KMS-11 (cell line): ENCODE data around the gene ZNF385D.

ENCODE experiments used
- H2AFZ ChIP-seq: fragments of 200-600 bp; sonication (generic); 2 replicates; pipeline ENCODE4 v1.6.1; 2016; ENCODE audit warnings: antibody characterized with exemption, mixed run types, low read depth
- H3K27ac ChIP-seq: fragments of 200-600 bp; sonication (generic); 2 replicates; pipeline ENCODE4 v1.6.1; 2016; ENCODE audit warnings: mild to moderate bottlenecking, mixed run types
- H3K27me3 ChIP-seq: fragments of 200-600 bp; sonication (generic); 2 replicates; pipeline ENCODE4 v1.6.1; 2017; ENCODE audit warnings: mild to moderate bottlenecking, low read depth, mixed run types, moderate library complexity; ENCODE audit not compliant: insufficient read depth
- H3K36me3 ChIP-seq: fragments of 200-600 bp; sonication (generic); 2 replicates; pipeline ENCODE4 v1.6.1; 2017; ENCODE audit warnings: mild to moderate bottlenecking, mixed run types; ENCODE audit not compliant: insufficient read depth
- H3K4me1 ChIP-seq: fragments of 200-600 bp; sonication (generic); 2 replicates; pipeline ENCODE4 v1.6.1; 2016; ENCODE audit warnings: mild to moderate bottlenecking, low read depth, mixed run types; ENCODE audit not compliant: poor library complexity, severe bottlenecking
- H3K4me2 ChIP-seq: fragments of 200-600 bp; sonication (generic); 2 replicates; pipeline ENCODE4 v1.7.0; 2016; ENCODE audit warnings: mild to moderate bottlenecking, mixed run types
- H3K4me3 ChIP-seq: fragments of 200-600 bp; sonication (generic); IDR thresholded peaks from 2 replicates; pipeline ENCODE4 v1.6.1; 2017; ENCODE audit warnings: low read depth, low read length, mixed read lengths; ENCODE audit not compliant: insufficient read depth
- H3K79me2 ChIP-seq: fragments of 200-600 bp; sonication (generic); 2 replicates; pipeline ENCODE4 v1.6.1; 2016; ENCODE audit warnings: low read depth, mixed run types; ENCODE audit not compliant: insufficient read depth
- H3K9ac ChIP-seq: fragments of 200-600 bp; sonication (generic); 2 replicates; pipeline ENCODE4 v1.6.1; 2016; ENCODE audit warnings: mild to moderate bottlenecking, mixed run types
- H4K20me1 ChIP-seq: fragments of 200-600 bp; sonication (generic); 2 replicates; pipeline ENCODE4 v1.6.1; 2016; ENCODE audit warnings: mild to moderate bottlenecking, mixed run types; ENCODE audit not compliant: insufficient read depth
- CTCF ChIP-seq: fragments of 200-600 bp; sonication (generic); conservative IDR thresholded peaks from 2 replicates; pipeline ENCODE4 v1.6.1; 2017; ENCODE audit warnings: low read depth, mild to moderate bottlenecking, antibody characterized with exemption, low read length, moderate library complexity, mixed read lengths

The ZNF385D gene

GRCh38 chr3:21599890-21600289 lies 151.1 kb downstream of the ZNF385D start:
- Histone ChIP-seq H3K27ac (no peak overlapping the region), H3K4me1 (no peaks in the 10 kb centered on the region), H4K20me1 (no peaks in the 10 kb centered on the region), H3K27me3 (no peaks in the 10 kb centered on the region), H3K4me2 (no peak overlapping the region), H3K9ac (no peak overlapping the region), H3K36me3 (no peaks in the 10 kb centered on the region), H3K79me2 (no peaks in the 10 kb centered on the region), H3K4me3 (no peak overlapping the region), H2AFZ (no peak overlapping the region)
- TF ChIP-seq CTCF = no peak

DNA sequence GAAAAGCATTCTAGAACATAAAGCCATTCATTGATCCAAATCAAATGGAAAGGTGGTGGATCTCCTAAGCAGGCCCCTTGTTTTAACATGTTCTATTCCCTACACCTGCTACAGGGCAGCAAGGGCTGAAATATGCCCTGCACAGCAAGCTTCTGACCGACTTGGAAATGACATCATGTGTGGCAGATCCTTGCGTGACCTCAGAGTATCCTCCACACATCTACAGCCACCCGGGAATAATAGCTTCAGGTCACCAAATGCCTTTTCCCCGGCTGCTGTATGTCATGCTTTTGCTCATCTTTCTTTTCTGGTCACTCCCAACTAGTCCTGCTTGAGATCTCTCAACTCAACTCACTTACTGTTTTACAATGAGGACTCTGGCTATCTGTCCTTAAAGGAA lies 158.2 kb downstream of the ZNF385D start:
- Histone ChIP-seq H3K4me3 (no peak overlapping the region), H3K4me2 (no peak overlapping the region), H3K9ac (no peak overlapping the region), H2AFZ (no peak overlapping the region), H3K27me3 (no peaks in the 10 kb centered on the region), H3K4me1 (no peaks in the 10 kb centered on the region), H3K36me3 (no peaks in the 10 kb centered on the region), H4K20me1 (no peaks in the 10 kb centered on the region), H3K79me2 (no peaks in the 10 kb centered on the region), H3K27ac (no peak overlapping the region)
- TF ChIP-seq CTCF = no peak

- Histone ChIP-seq H4K20me1 (no peaks in the 10 kb centered on the region), H3K27me3 (no peaks in the 10 kb centered on the region), H3K4me2 (no peak overlapping the region), H2AFZ (no peak overlapping the region), H3K27ac (no peak overlapping the region), H3K4me3 (no peak overlapping the region), H3K36me3 (no peaks in the 10 kb centered on the region), H3K79me2 (no peaks in the 10 kb centered on the region), H3K4me1 (no peaks in the 10 kb centered on the region), H3K9ac (no peak overlapping the region)
- no peak for TF ChIP-seq CTCF
Observed at GRCh38 chr3:21587894-21588293, 163.1 kb downstream of the ZNF385D start.

DNA sequence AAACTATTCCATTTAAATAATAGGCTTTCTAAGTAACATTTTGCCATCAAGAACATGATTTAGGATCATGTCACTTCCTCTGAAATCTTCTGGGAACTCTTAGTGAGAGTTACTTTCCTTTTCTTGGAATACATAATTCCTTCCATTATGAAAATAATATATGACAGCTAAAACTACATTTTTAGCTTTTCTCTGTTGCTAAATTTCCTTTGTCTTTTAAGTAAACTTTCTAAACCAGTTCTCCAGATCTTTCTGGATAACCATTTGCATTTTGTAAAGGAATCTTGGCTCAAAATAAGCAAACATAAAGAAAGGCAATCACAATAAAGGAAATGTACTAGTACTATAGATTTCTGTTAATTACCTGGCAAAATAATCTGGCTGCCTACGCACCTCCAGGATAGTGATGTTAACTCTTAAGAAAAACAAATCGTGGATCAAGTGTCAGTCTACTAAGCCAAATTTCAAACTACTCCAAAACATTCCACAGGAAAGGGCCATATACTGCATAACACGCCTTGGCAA lies 165.7 kb downstream of the ZNF385D start:
- no peaks in the 10 kb centered on the region for H3K27me3 ChIP-seq
- no peak overlapping the region for H3K9ac ChIP-seq
- no peak overlapping the region for H3K4me3 ChIP-seq
- no peaks in the 10 kb centered on the region for H3K4me1 ChIP-seq
- no peaks in the 10 kb centered on the region for H4K20me1 ChIP-seq
- H3K79me2 ChIP-seq = no peaks in the 10 kb centered on the region
- H3K4me2 ChIP-seq = no peak overlapping the region
- H3K27ac ChIP-seq = no peak overlapping the region
- no peak for TF ChIP-seq CTCF
- no peak overlapping the region for H2AFZ ChIP-seq
- no peaks in the 10 kb centered on the region for H3K36me3 ChIP-seq
